Amygdala (tissue), 56 donors: Measurements from ENCODE around the gene MMAB.
A peak's percentile ranks its signal among the peaks of the same experiment; 100 is the strongest.

Experiments
- DNase-seq, 56 donors: peaks; one replicate each; lab custom pipeline; 2025; lab: John Stamatoyannopoulos, UW

The MMAB gene

GRCh38 chr12:109588461-109589239 lies 15.3 kb upstream of the MMAB start:
- DNase-seq = no peak

- no peak for DNase-seq
Measured at GRCh38 chr12:109587921-109588320, 14.6 kb upstream of the MMAB start.

- no peak for DNase-seq
Measured at GRCh38 chr12:109586385-109587296, 13.3 kb upstream of the MMAB start.

- DNase-seq = no peak
Measured at GRCh38 chr12:109583733-109584132, 10.4 kb upstream of the MMAB start.

- DNase-seq = no peak
Measured at GRCh38 chr12:109582636-109583035, 9.3 kb upstream of the MMAB start.

GRCh38 chr12:109581856-109582255 lies 8.6 kb upstream of the MMAB start:
- no peak for DNase-seq

GRCh38 chr12:109581334-109581691 lies 8.0 kb upstream of the MMAB start:
- no peak for DNase-seq

- DNase-seq = no peak
Measured at GRCh38 chr12:109580684-109581333, 7.5 kb upstream of the MMAB start.

- peak in 4 of 56 donors; percentile 3 to 19 (median 12) for DNase-seq
Measured at GRCh38 chr12:109580272-109580671, 7.0 kb upstream of the MMAB start.

GRCh38 chr12:109579639-109580038 lies 6.3 kb upstream of the MMAB start:
- DNase-seq = no peak

GRCh38 chr12:109578330-109578927 lies 5.1 kb upstream of the MMAB start:
- no peak for DNase-seq

- DNase-seq = no peak
Measured at GRCh38 chr12:109577311-109577710, 4.0 kb upstream of the MMAB start.

GRCh38 chr12:109575683-109576082 lies 2.4 kb upstream of the MMAB start:
- DNase-seq = no peak

- DNase-seq = no peak
Measured at GRCh38 chr12:109573914-109574244, 575 bp upstream of the MMAB start.

- no peak for DNase-seq
Measured at GRCh38 chr12:109572506-109572845, 828 bp downstream of the MMAB start.

- no peak for DNase-seq
Measured at GRCh38 chr12:109571773-109572505, 1.4 kb downstream of the MMAB start.

- DNase-seq = no peak
Measured at GRCh38 chr12:109568486-109568885, 4.8 kb downstream of the MMAB start.

- no peak for DNase-seq
Measured at GRCh38 chr12:109567967-109568366, 5.3 kb downstream of the MMAB start.

- no peak for DNase-seq
Measured at GRCh38 chr12:109567296-109567695, 6.0 kb downstream of the MMAB start.

- DNase-seq = no peak
Measured at GRCh38 chr12:109566424-109566823, 6.9 kb downstream of the MMAB start.
